ENCODE data around the gene BDP1. TPM values are rescaled to one million over a fixed set of nuclear protein-coding genes. Genes with fewer than 3 reads are reported as not detected.

BDP1 gene
- polyA plus RNA-seq, 1 donor from 2014 or later = 83.7 TPM

- Histone ChIP-seq H3K79me2 (replicated peaks; ENCODE audit: insufficient read depth, low read length) (peaks cover 18% of the 10 kb centered on the region), H3F3A (ENCODE audit: insufficient read depth, low read length, poor library complexity, severe bottlenecking) (no peaks in the 10 kb centered on the region), H3K9me3 (ENCODE audit: low read length) (no peaks in the 10 kb centered on the region), H3K27ac (ENCODE audit: low read length) (no peak overlapping the region), H3K36me3 (ENCODE audit: insufficient read depth, low read length) (no peaks in the 10 kb centered on the region), H3K27me3 (ENCODE audit: insufficient read depth, low read depth, low read length) (peaks cover 3% of the 10 kb centered on the region), H3K4me2 (ENCODE audit: low read length) (no peak overlapping the region), H3K4me3 (ENCODE audit: low read length) (no peak overlapping the region), H4K20me1 (ENCODE audit: insufficient read depth) (peaks cover 3% of the 10 kb centered on the region), H3K9ac (ENCODE audit: low read length) (no peak overlapping the region), H2AFZ (ENCODE audit: low read depth, low read length) (no peak overlapping the region), H3K9me2 (ENCODE audit: insufficient read depth, low read length) (no peaks in the 10 kb centered on the region)
- no peak for TF ChIP-seq MXI1 (conservative IDR thresholded peaks at IDR 0.05; ENCODE audit: poor library complexity, severe bottlenecking)
- no peak for TF ChIP-seq REST (IDR thresholded peaks at IDR 0.05; ENCODE audit: borderline replicate concordance)
- no peak for TF ChIP-seq TAF1 (IDR thresholded peaks at IDR 0.05; ENCODE audit: low read depth)
- TF ChIP-seq RAD21 (conservative IDR thresholded peaks at IDR 0.05) = no peak
- no peak for TF ChIP-seq EP300 (conservative IDR thresholded peaks at IDR 0.05; ENCODE audit: poor library complexity, severe bottlenecking)
- TF ChIP-seq EZH2 (IDR thresholded peaks at IDR 0.05; ENCODE audit: borderline replicate concordance, insufficient read depth, low read length, poor library complexity, severe bottlenecking) = no peak
- no peak for TF ChIP-seq POLR2AphosphoS5 (IDR thresholded peaks at IDR 0.05)
- no peak for TF ChIP-seq CTCF (IDR thresholded peaks at IDR 0.05; ENCODE audit: poor library complexity, severe bottlenecking)
- TF ChIP-seq SMC3 (conservative IDR thresholded peaks at IDR 0.05; ENCODE audit: poor library complexity) = no peak
Observed at GRCh38 chr5:71452876-71453275, 2.6 kb upstream of the BDP1 start.

GRCh38 chr5:71454913-71455312, 538 bp upstream of the BDP1 start:
- Histone ChIP-seq H3K9me2 (ENCODE audit: insufficient read depth, low read length) (no peaks in the 10 kb centered on the region), H3K4me2 (ENCODE audit: low read length) (peak overlapping the region; percentile 66), H4K20me1 (ENCODE audit: insufficient read depth) (peaks cover 6% of the 10 kb centered on the region), H3K36me3 (ENCODE audit: insufficient read depth, low read length) (no peaks in the 10 kb centered on the region), H3K9me3 (ENCODE audit: low read length) (no peaks in the 10 kb centered on the region), H3K27me3 (ENCODE audit: insufficient read depth, low read depth, low read length) (no peaks in the 10 kb centered on the region), H3F3A (ENCODE audit: insufficient read depth, low read length, poor library complexity, severe bottlenecking) (no peaks in the 10 kb centered on the region), H3K9ac (ENCODE audit: low read length) (peak overlapping the region; percentile 85), H3K27ac (ENCODE audit: low read length) (peak overlapping the region; percentile 90), H3K79me2 (replicated peaks; ENCODE audit: insufficient read depth, low read length) (peaks cover 34% of the 10 kb centered on the region), H2AFZ (ENCODE audit: low read depth, low read length) (peak overlapping the region; percentile 46), H3K4me3 (ENCODE audit: low read length) (peak overlapping the region; percentile 95)
- no peak for TF ChIP-seq CTCF (IDR thresholded peaks at IDR 0.05; ENCODE audit: poor library complexity, severe bottlenecking)
